NCI-H446 (cell line): ENCODE results near the gene CELF5.
"Not testable (repeated sequence)": the region's sequence is repeated elsewhere in the genome, so short reads cannot be mapped to it uniquely, and the experiment has no call there.

Source experiments
- DNase-seq, 2 experiments: peaks; one replicate each; lab custom pipeline; 2025; lab: John Stamatoyannopoulos, UW

Gene CELF5

DNA sequence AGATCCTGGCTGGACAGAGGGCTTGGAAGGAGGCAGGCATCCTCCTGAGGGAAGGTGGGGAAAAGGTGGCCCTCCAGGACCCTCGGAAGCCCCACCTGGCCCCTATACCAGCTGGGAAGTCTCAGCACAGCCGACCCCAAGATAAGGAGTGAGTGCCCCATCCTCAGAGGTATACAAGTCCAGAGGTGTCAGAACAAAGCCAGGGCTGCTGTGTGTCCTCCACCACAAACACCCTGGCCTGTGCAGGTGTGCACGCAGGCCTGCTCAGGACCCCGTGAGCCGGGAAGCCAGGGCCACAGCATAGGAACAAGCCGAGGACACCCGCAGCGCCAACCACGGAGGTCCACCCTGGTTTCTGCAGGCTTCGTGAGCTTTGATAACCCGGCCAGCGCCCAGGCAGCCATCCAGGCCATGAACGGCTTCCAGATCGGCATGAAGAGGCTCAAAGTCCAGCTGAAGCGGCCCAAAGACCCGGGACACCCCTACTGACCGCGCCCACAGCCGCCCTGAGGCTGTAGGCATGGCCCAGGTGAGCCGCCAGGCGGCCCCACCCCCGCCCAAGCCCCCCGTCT is 68.6 kb downstream of the CELF5 start:
- DNase-seq = no peak

DNA sequence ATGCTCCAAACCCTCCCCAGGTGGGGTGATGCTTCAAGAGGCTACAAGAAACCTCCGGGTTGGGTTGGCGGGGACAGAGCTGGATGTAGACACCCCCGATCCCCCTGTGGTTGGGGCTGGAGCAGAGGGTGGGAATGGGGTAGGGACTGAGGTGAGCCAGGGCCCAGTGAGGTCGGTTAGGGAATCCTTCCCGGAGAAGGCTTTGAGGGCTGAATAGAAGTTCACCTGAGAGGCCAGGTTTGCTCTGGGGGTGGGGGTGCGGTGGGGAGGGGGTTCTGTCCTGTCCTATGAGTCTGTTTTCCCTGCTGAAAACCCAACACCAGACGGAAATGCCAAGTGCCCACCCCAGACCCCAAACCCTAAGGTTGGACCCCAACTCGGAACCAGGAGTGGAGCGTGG is 69.1 kb downstream of the CELF5 start:
- no peak for DNase-seq

DNA sequence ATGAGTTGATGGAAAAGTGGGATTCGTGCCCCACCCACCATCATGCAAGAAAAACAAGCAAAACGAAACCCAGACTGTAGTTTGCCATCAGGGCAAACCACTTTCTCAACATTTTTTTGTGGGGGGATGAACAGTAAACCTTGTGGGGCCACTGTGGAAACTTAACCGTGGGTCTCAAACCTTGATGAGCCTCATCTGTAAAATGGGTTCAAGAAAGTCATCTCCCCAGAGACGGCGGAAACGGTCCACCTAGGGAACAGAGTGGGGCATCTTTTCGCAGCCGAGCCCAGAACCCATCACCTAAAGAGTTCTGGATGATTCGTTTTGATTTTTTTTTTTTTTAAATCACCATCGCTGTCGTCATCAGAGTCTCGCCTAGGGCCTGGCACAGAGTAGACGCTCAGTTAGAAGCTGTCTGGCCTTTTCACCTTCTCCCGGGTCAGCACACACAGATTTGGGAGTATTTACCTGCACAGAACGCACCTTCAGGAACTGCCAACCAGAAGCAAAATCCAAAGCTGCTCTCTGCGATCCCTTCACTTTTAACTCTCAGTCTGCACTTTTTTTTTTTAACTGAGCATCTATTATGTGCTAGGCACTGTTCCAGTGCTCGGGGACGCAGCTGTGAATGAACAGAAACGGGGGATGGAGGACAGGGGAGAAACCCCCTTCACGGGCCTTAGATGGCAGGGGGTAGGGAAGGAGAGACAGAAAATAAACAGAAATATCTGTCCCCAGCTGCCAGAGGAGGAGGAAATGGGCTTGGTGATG is 69.8 kb downstream of the CELF5 start:
- no peak for DNase-seq

DNA sequence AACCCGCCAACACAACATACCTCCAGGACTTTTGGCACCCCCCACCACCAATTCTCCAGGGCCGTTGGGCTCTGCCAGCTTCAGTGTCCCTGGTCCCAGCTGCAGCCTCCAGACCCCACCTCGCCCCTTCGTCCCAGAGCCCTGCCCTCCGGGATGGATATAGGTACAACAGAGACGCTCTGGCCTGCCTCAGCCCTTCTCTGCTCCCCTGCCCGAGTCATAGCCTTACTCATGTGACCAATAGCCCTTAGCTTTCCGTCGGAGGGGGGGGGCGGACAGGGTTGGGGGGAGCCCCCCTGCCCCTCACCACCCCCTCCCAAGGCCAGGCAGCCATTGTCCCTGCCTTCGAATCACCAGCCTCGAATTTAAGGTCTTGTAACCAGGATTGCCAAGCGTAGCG is 71.1 kb downstream of the CELF5 start:
- no peak for DNase-seq

DNA sequence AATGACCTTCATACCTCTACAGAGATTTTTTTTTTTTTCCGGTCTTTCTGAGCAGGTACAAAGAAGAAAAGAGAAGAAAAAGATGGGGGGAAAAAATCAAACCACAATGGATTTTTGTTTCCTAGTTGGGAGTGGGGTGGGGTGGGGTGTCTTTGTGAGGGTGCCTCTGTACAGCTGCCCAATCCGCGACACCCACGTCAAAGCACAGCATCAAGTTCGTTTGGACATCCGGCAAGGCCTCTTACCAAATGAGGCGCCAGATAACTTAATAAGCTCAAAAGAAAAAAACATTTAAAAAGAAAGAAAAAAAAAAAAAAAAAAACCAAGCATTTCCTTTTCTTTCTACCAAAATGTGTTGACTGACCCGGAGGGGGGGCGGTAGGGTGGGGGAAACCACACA is 71.6 kb downstream of the CELF5 start:
- DNase-seq = no peak

DNA sequence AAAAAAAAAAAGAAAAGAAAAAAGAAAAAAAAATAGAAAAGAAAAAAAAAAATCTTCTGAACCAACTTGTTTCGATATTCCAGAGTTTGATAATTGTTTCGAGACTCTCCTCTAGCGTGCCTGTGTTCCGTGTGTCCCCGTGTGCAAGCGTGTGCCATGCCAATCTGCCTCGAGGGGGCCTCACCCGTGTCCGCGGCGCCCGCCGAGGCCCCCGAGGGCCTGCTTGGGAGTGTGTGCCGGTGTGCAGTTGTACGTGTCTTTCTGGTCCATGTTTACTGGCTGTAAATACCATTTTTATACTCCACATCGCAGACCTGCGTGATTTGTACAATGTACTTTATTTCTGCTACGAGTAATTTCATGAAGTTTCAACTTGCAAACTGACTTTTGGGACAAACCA is 72.0 kb downstream of the CELF5 start:
- no peak for DNase-seq

DNA sequence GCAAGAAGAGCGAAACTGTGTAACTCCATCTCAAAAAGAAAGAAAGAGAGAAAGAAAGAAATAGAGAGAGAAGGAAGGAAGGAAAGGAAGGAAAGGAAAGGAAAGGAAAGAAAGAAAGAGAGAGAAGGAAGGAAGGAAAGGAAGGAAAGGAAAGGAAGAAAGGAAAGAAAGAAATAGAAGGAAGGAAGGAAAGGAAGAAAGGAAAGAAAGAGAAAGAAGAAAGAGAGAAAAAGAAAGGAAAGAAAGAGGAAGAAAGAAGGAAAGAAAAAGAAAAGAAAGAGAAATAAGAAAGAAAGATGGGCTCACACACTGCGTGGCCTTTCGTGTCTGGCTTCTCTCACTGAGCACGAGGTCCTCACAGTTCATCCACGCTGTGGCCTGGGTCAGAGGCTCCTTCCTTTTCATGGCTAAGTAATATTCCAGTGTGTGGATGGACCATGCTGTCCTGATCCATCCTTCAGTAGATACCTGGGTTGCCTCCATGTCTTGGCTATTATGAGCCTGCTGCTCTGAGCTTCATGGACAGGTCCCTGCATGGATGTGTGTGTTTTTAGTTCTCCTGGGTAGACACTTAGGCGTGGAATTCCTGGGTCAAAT is 74.5 kb downstream of the CELF5 start:
- no peak for DNase-seq

DNA sequence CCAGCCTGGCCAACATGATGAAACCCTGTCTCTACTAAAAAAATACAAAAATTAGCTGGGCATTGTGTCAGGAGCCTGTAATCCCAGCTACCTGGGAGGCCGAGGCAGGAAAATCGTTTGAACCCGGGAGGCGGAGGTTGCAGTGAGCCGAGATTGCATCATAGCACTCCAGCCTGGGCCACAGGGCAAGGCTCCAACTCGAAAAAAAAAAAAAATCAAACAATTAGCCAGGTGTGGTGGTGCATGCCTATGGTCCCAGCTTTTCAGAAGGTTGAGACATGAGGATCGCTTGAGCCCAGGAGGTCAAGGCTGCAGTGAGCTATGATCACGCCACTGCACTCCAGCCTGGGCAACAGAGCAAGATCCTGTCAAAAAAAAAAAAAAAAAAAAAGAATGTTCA is 76.1 kb downstream of the CELF5 start:
- not testable (repeated sequence) for DNase-seq

DNA sequence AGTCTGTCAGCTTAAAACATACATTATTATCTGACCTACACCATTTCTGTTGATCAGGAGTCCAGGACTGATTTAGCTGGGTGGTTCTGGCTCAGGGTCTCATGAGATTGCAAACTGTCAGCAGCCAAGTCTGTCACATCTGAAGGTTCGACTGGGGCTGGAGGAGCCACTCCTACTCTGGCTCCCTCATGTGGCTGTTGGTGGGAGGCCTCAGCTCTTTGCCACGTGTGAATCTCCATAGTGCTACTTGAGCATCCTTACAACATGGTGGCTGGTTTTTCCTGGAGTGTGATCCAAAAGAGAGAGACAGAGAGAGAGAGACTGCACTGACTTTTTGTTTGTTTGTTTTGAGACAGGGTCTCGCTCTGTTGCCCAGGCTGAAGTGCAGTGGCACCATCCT is 78.3 kb downstream of the CELF5 start:
- no peak for DNase-seq

DNA sequence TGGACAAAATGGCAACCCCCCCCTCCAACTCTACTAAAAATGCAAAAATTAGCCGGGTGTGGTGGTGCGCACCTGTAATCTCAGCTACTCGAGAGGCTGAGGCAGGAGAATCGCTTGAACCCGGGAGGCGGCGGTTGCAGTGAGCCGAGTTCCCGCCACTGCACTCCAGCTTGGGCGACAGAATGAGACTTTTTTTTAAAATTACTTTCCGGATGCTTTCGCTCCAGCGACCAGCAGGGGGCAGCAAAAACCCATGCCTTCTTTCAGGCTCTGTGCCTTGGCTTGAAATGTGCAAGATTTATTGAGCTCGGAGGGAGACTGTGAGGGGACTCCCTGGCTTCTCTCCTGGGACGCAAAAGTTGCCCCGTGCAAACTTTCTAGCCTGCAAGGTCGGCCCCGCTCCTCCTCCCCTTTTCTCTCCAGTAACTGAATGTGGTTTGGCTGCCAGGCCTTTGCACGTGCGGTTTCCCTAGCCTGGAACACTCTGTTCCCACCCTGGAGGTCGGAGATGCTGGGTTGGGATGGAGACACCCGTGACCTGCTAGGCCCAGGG is 80.5 kb downstream of the CELF5 start:
- DNase-seq = peak; percentile 82 to 88

DNA sequence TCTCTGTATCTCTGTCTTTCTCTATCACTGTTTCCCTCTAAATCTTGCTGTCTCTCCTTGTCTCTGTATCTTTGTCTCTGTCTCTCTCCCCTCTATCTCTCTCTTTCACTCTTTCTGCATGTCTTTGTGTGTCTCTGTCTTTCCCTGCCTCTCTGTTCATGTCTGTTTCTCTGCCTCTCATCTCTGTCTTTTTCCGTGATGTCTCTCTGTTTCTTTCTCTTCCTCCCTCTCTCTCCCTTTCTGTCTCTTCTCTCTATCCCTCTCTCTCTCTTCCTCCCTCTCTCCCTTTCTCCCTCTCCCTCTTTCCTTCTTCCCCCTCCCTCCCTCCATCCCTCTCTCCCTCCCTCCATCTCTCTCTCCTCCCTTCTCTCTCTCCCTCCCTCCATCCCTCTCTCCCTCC is 85.3 kb downstream of the CELF5 start:
- DNase-seq = no peak

DNA sequence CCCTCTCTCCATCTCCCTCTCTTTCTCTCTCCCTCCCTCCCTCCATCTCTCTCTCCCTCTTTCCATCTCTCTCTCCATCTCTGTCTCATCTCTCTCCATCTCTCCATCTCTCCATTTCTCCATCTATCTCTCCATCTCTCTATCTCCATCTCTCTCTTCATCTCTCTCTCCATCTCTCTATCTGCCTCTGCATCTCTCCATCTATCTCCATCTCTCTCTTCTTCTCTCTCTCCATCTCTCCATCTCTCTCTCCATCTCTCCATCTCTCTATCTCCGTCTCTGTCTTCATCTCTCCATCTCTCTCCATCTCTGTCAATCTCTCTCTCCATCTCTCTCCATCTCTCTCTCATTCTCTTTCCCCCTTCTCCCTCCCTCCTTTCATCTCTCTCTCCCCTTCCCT is 85.8 kb downstream of the CELF5 start:
- DNase-seq = no peak

DNA sequence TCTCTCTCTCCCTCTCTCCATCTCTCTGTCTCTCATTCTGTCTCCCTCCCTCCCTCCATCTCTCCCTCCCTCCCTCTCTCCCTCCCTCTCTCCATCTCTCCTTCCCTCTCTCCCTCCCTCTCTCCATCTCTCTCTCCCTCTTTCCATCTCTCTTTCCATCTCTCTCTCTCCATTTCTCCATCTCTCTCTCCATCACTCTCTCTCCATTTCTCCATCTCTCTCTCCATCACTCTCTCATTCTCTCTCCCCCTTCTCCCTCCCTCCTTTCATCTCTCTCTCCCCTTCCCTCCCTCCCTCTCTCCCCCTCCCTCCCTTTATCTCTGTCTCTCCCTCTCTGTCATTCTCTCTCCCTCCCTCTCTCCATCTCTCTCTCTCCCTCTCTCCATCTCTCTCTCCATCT is 86.2 kb downstream of the CELF5 start:
- no peak for DNase-seq

DNA sequence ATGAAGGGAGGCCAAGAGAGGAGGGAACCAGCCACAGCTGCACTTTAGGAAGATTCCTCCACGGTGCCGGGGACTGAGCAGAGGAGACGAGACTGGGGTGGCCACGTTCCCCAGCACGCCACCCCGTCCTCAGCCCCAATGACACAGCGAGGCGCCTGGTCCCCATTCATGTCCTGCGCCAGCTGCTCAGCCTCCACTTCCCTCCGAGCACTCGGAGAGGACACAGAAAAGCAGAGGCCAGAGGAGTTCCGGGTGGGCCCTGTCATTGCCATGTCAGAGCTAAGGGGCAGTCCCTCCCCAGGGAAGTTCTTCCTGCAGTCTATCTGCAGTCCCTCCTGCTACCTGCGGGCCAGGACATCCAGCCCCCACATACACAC is 88.7 kb downstream of the CELF5 start:
- DNase-seq = no peak

DNA sequence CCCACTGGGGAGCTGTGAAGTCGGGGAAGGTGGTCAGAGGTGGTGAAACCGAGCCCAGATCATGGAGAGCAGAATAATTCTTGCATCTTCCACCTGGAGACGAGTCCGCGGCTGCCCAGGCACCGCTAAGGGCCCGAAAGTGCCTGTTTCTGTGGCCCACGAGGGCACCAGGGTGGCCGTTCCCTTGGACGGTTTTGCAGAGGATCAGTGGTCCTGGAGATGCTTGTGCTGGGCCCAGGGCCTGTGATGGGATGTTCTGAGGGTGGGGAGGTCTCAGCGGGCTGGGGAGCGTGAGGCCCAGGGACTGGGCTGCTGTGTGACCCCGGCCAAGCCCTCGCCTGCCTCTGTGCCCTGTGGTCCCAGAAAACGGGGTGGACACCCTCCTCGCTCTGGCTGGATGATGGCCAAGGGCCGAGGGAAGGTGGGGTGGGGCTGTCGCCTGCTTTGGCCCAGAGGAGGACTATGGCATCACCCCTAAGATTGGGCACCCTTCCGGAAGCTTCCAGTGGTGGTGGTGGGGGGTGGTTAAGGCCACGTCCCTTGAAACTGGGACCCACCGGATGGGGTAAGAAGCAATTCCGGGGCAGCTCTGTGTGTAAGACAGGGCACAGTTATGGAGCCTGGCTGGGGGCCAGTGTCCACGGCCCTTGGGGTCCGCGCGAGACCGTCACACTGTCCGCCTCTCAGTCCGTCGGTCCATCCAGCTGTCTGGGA is 90.7 kb downstream of the CELF5 start:
- DNase-seq = no peak

DNA sequence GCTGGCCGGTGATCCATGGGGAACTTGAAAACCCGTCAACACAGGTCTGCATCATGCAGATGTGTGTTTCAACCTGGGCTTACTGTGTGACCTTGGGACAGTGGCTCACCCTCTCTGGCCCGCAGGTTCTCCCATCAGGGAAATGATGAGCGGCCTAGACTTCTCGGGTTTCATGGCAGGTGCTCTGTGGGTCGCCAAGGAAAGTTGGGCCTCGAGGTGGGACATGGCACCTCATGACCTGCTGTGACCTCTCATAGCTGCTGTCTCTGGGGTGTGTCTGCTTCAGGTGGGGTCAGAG is 91.2 kb downstream of the CELF5 start:
- no peak for DNase-seq

DNA sequence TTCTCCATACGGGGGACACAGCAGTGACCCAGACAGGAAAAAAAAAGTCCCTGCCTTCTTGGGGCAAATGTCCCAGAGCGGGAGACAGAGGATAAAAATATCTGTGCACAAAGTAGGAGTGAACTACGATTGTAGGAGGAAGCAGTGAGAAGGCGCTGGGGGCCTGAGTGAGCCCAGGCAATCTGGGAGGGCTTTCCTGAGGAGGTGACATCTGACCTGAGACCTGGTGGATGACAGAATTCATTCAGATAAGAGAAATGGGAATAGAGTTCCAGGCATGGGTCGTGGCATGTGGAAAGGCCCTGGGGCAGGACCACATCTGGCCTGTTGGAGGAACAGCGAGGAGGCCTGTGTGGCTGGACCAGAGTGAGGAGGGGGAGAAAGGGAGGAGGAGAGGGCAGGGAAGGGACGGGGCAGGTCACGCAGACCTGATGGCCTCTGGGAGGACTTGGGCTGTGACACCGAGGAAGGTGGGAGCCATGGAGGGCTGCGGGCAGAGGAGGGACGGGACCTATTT is 91.7 kb downstream of the CELF5 start:
- no peak for DNase-seq

DNA sequence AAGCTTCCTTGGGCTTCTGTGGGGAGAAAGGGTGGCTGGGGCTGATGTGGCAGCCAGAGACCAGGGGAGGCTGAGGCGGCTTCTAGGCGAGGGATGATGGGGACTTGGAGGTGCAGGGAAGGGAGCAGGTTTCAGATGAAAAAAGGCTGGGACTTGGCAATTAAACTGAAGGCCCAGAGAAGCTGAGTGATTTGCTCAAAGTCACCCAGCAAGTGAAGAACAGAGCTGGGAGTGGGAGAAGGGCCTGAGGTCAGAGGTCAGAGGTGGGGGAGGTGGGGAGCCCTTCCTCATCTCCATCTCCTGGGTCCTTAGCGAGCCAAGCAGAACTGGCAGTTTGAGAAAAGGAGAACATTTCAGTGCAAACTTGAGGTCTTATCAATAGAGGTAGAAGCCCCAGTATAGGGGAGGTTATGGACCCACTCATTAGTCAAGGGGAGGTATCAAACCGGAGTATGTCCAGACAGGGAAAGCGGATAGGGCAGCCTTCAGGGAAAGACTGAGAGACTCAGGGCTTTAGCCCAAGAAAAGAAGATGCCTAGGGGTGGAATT is 92.3 kb downstream of the CELF5 start:
- DNase-seq = no peak

DNA sequence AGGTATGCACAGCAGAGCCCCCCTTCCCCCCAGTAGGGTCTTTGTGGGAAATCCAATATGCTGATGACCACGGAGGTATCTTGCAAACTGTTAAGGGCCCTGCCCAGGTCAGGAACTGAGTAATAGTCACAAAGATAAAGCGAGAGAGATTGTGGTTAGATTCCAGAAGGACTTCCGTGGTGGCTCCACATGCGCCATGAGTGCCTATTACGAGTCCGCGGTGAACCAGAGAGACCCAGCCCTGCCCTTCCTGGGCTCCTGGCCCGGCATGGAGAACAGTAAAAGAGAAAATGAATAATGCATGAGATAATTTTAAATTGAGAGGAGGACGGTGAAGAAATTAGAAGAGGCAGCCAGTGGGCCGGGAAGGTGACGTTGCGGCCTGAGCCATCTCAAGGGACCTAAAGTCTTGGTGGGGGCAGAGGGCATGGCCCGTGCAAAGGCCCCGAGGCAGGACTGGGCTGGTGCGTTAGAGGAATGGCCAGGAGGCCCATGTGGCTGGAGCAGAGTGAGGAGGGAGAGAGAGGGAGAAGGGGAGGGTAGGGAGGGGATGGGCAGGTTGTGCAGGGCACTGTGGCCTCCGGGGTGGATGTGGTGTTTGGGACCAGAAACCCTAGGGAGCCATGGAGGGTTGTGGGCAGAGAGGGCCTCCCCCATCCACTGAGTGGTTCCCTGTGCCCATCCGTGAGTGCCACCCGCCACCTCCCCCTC is 95.3 kb downstream of the CELF5 start:
- DNase-seq = no peak

DNA sequence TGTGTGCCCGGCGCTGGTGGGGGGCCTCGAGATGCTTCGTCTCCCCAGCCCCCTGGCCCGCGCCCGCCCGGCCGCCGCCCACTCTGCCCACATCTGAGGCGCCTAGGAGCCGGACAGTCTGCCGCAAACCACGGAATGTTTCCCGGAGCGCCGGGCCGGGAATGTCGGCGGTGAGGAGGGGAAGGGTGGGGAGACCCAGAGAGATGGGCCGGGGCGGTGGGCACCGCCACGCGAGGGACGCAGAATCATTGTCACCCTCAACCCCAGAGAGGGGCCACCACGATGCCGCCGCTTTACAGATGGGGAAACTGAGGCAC is 95.9 kb downstream of the CELF5 start:
- no peak for DNase-seq

DNA sequence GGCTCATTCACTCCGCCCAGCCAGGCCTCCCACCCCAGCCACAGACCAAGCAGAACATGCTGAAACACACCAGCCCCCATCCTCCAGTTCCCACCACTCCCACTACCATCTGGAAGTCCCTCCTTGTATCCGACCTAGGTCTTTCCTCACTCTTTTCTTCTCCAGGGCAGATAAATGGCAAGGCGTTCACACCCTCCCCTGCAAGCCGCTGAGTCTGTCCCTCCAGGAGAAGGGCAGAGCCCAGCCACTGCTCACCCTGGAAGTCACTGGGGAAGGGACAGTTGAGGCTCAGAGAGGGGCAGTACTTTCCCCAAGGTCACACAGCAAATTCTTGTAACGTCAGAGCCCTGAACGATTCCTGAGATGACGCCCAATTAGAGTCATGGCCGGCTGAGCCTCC is 96.4 kb downstream of the CELF5 start:
- DNase-seq = no peak

DNA sequence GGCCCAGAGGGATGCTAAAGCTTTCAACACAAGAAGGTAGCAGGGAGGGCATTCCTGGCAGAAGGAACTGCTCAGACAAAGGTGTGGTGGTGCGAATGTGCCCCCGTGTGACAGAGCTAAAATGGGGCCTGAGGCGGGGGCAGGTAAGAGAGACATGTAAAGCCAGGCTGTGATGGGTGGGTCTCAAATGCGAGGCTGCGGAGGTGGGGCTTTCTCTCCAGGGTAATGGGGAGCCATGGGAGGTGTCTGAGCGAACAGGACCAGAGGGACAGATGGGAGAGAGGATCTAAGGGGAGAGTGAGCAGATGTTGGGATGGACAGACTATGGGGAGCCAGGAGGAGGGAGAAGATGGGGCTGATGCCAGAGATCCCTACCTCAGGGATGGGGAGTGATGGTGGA is 97.2 kb downstream of the CELF5 start:
- DNase-seq = no peak
